Spleen (tissue), 7 donors: ENCODE measurements around the gene IPCEF1.

Experiments used
- POLR2A ChIP-seq, 3 donors: fragments of 450-650 bp; IDR thresholded peaks; one replicate each; pipeline ENCODE4 v1.5.1; 2017; ENCODE audit warnings: antibody characterized with exemption in 3 of 3, mild to moderate bottlenecking in 1 of 3
- TF ChIP-seq, protein P1 (sequence below), 11 experiments: fragments of 200-600 bp in 7 of 11; fragments of 450-650 bp in 4 of 11; sonication (generic) in 4 of 11; IDR thresholded peaks in 8 of 11; conservative IDR thresholded peaks in 3 of 11; 1 replicate in 7 of 11; 2 replicates in 4 of 11; pipeline versions ENCODE4 v1.4.0 to v1.8.0; 2016 to 2021; ENCODE audit warnings: antibody characterized with exemption in 11 of 11, inconsistent platforms in 4 of 11, mild to moderate bottlenecking in 1 of 11
- donor health status: DM: no; HTN: no; CAD: no; lungs with moderate emphysema.
- donor health status: DM: no; HTN: no; CAD: no.
- donor health status: DM: no; HTN: no; CAD: no.

DNA sequence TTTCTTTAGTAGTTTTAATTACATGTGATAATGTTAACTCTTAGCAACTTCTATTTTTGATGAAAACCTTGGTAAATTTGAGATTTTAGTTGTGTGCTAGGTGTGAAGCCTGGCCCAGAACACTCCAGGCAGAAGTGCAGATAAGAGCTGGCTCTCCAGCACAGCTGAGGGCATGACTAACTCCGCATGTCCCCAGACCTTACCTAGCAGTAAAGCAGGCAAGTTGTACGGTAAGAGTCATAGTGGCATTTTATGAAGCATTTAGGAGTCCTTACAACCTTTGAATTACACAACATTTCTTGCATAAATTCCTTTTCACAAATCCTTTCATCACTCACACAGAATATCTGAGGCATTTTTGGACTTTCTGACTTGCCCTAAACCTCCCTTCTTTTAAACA, 250.4 kb downstream of the IPCEF1 start:
- TF ChIP-seq, protein P1, sequence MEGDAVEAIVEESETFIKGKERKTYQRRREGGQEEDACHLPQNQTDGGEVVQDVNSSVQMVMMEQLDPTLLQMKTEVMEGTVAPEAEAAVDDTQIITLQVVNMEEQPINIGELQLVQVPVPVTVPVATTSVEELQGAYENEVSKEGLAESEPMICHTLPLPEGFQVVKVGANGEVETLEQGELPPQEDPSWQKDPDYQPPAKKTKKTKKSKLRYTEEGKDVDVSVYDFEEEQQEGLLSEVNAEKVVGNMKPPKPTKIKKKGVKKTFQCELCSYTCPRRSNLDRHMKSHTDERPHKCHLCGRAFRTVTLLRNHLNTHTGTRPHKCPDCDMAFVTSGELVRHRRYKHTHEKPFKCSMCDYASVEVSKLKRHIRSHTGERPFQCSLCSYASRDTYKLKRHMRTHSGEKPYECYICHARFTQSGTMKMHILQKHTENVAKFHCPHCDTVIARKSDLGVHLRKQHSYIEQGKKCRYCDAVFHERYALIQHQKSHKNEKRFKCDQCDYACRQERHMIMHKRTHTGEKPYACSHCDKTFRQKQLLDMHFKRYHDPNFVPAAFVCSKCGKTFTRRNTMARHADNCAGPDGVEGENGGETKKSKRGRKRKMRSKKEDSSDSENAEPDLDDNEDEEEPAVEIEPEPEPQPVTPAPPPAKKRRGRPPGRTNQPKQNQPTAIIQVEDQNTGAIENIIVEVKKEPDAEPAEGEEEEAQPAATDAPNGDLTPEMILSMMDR (IDR thresholded peaks at IDR 0.05 in 8 of 11, conservative IDR thresholded peaks at IDR 0.05 in 3 of 11), result no peak
- no peak for TF ChIP-seq POLR2A (IDR thresholded peaks at IDR 0.05)
